HG03521 (cell line): ENCODE measurements around the gene UBE2E1.
"Not testable (repeated sequence)": the region's sequence is repeated elsewhere in the genome, so short reads cannot be mapped to it uniquely, and the experiment has no call there.

Experiments used
- ATAC-seq: cut with Tn5 transposase; IDR thresholded peaks from one replicate; pipeline ENCODE4 v1.9.1; 2021; ENCODE audit warnings: mild to moderate bottlenecking, moderate library complexity; ENCODE audit not compliant: unreplicated experiment

Gene UBE2E1

DNA sequence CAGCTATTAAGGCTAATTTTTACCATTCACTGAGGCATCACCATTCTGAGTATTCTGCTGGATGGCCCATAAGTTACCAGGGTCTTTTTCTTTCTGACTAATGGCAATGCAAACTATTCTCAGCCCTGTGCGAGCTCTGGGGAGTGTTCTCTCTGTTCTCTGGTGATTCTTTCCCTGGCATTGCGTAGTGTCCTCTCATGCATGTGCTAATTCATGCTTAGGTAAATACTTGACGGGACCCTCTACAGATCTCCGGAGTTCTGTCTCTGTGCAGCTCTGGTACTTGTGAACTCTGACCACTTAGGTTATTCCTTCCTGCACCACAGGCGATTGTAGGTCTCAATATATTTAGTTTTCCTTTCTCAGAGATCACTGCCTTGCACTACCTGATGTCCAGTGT is 34.8 kb downstream of the UBE2E1 start:
- no peak for ATAC-seq

DNA sequence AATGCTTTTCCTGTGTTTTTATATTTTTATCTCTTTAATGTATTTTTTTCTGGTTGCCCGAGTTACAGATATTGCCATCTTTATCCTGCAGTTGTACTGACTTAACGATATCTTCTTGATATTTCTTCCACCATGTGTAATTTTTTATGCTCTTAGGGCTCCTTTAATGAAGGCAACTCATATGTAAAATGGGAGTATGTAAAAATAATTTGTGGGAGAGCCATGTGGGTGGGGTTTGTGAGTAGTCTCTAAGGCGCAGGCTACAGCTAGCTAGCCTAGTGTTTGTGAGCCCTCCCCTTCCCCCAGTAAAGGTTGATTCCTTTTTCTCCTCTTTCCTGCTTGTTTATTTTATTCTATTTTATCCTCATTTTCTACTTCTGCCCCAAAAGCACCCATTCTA is 38.1 kb downstream of the UBE2E1 start:
- ATAC-seq: no peak

DNA sequence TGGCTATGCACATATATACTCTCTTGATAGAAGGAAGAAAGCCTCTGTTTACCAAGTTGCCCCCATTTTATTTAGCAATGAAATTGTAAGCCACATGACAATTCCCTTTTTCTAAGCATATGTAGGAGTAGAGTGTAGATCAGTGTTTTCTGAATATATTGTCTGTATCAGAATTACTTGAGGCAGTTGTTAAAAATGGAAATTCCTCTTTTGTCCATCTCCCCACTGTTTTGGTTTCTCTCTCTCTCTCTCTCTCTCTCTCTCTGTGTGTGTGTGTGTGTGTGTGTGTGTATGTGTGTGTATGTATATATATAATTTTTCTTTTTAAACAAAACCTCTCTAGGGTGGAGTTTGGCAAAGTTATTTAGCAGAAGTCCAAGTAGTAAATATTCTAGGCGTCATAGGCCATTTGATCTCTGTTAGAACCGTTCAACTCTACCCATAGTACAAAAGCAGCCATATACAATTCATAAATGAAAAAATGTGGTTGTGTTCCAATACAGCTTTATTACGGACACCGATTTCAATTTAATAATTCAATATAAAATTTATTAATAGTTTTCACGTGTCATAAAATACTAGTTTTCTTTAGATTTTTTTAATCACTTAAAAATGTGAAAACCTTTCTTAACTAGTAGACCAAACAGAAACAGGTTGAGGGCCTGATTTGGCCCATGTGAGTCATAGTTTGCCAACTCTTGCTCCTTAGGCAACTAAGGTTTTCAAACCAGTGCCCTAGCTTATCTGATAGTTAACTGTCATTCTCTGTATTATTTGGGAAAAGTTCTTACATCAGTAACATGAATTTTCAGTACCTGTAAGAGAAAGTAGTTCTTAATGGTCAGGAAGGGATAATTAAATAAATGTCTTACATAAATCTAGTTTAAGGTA is 39.8 kb downstream of the UBE2E1 start:
- no peak for ATAC-seq

- ATAC-seq: not testable (repeated sequence)
Measured at GRCh38 chr3:23849462-23849861, 43.7 kb downstream of the UBE2E1 start.

- ATAC-seq: no peak
Measured at GRCh38 chr3:23856286-23856685, 50.5 kb downstream of the UBE2E1 start.

DNA sequence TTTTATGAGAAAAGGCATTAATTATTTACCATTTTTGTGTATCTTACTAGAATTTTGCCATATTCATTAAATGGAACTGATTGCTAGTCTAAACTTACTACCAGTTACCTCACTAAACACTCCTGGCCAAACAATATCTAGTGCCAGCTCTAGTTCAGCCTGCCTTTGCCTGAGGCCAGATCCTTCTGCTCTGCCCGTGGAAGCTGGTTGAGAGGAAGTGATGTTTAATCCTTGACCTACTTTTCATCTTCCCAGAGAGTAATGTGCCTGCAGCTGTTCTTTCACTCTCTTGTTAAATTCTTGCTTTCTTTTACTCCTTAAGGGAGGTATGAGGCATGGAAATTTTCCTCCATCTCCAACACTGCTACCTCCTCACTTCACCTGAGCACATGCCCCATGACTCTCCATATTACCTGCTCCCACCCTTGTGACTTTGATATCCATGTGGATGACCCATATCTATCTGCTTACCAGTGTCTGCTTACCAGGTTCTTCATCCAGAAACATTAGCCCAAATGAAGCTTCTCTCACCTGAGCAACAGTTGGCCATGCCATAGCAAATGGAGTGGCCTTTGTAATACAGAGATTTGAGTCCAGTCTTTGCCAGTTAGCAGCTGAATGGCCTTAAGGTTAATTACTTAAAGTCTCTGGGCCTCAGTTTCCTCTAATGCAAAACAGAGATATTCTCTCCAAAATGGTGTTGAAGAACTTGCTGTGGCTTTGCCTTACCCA is 53.4 kb downstream of the UBE2E1 start:
- ATAC-seq: no peak

DNA sequence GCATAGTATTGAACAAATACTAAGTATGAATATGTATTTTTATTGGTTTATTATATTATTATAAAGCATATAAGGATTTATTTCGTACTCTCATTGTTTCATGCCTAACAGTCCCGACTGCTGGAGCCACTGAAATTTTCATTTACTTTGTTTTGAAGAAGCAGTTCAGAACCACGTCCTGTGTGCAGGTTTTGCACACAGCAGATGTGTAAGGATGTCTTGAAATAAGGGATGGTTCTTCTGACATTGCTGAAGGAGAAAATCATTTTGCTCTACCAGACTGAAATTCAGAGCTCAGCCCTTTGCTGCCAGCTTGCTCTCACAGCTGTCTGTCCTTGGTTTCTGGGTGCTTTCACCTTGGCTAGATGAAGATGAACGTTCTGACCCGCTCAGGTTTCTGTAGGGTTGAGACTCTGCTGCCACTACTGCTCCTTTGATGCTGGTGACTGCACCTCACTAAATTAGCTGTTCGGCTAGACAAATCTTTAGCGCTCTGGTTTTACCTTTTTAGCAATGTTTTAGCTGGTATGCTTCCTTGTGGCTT is 54.2 kb downstream of the UBE2E1 start:
- no peak for ATAC-seq

- no peak for ATAC-seq
Measured at GRCh38 chr3:23861689-23862088, 55.9 kb downstream of the UBE2E1 start.

- no peak for ATAC-seq
Measured at GRCh38 chr3:23863060-23863459, 57.3 kb downstream of the UBE2E1 start.

GRCh38 chr3:23864931-23865330 is 59.2 kb downstream of the UBE2E1 start:
- no peak for ATAC-seq

- ATAC-seq: peak; percentile 87
Measured at GRCh38 chr3:23865595-23866396, 60.0 kb downstream of the UBE2E1 start.

DNA sequence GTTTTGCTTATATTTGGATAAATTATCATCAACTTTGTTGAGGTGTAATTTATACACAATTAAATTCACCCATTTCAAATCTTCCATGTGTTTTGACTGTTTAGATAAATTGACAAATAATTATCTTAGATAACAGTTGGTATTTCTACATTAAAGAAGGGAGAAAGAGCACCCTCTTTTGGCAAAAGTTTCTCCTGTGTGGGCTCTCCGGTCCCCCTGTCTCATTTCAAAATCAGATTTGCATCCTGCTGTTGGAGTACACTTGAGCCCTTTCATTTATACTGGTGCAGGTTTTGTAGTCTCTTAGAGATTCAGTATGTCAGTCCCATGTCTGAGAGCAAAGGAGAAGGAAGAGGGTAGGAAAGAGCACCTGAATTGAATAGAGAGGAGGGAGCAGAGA is 61.6 kb downstream of the UBE2E1 start:
- no peak for ATAC-seq

DNA sequence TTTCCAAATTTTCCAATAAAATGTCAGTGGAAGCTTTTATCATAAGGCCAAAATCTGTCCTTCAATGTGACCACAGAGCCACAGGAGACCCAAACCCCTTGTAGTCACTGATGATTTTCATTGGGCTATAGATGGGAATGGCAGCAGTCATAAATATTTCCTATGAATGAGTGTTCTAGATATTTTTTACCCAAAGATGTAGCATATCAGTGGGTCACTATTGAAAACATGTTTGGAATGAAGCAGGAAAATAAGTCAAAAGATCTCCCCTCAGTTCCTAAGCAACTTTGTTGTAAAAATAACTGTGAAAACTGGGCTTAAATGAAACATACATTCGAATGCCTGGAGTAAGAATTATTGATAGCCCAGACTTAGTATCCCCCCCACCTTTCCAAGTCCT is 62.1 kb downstream of the UBE2E1 start:
- no peak for ATAC-seq

- no peak for ATAC-seq
Measured at GRCh38 chr3:23869977-23870662, 64.4 kb downstream of the UBE2E1 start.

DNA sequence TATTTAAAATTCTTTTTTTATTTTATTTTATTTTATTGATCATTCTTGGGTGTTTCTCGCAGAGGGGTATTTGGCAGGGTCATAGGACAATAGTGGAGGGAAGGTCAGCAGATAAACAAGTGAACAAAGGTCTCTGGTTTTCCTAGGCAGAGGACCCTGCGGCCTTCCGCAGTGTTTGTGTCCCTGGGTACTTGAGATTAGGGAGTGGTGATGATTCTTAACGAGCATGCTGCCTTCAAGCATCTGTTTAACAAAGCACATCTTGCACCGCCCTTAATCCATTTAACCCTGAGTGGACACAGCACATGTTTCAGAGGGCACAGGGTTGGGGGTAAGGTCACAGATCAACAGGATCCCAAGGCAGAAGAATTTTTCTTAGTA is 64.9 kb downstream of the UBE2E1 start:
- not testable (repeated sequence) for ATAC-seq

DNA sequence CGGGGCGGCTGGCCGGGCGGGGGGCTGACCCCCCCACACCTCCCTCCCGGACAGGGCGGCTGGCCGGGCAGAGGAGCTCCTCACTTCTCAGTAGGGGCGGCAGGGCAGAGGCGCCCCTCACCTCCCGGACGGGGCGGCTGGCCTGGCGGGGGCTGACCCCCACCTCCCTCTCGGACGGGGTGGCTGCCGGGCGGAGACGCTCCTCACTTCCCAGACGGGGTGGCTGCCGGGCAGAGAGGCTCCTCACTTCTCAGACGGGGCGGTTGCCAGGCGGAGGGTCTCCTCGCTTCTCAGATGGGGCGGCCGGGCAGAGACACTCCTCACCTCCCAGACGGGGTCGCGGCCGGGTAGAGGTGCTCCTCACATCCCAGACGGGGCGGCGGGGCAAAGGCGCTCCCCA is 65.6 kb downstream of the UBE2E1 start:
- not testable (repeated sequence) for ATAC-seq

GRCh38 chr3:23872330-23872729 is 66.6 kb downstream of the UBE2E1 start:
- ATAC-seq: no peak

DNA sequence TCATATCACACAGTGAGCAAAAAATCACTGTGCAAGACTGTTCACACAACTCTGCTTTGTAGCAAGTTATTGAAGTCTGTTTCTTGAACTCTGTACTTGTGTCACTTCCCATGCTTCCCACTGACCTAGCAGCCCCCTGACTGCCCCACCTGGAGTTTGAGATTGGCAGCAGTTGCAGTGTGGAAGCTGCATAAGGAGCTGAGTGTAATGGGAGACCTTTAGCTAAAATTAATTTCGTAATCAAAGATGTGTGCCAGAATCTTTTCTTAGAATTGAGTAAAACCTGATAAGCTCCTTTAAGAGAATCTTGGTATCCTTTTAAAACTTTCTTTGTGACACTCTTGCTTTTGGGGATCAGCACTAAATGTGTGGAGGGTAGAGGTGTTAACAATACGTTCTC is 68.2 kb downstream of the UBE2E1 start:
- ATAC-seq: no peak

- ATAC-seq: no peak
Measured at GRCh38 chr3:23874359-23875112, 68.8 kb downstream of the UBE2E1 start.
